IMR-90 (cell line): ENCODE data around the gene KRTAP1-5. TPM values are rescaled to one million over a fixed set of nuclear protein-coding genes. Genes with fewer than 3 reads are reported as not detected.
"Not testable (repeated sequence)": the region's sequence is repeated elsewhere in the genome, so short reads cannot be mapped to it uniquely, and the experiment has no call there.

ENCODE experiments used
- ATAC-seq: fragments of 200-7000 bp; cut with Tn5 transposase; 2 replicates; pipeline ENCODE4 v1.9.1; 2020; ENCODE audit warnings: low read depth, mild to moderate bottlenecking, moderate library complexity
- BruUV-seq: library from RNA; stranded (reverse); fragments of 400-500 nt; replicated peaks from 2 replicates; lab custom pipeline; 2021; lab: Mats Ljungman, UMichigan
- CTCF ChIA-PET: fragments of 300-600 bp; formaldehyde crosslinking; extraction: SDS; loops from one replicate; lab custom pipeline; 2021; ENCODE audit warnings: antibody characterized with exemption; lab: Yijun Ruan, JAX
- POLR2A ChIA-PET: fragments of 300-600 bp; sonication (Branson Sonifier 250); formaldehyde crosslinking; loops from one replicate; lab custom pipeline; 2022; ENCODE audit warnings: antibody characterized with exemption; ENCODE audit not compliant: unreplicated experiment; lab: Charles Lee
- DNase-seq: peaks from one replicate; pipeline ENCODE4 v3.0.0; 2013
- H2AFZ ChIP-seq: replicated peaks from 2 replicates; pipeline ENCODE3; 2013; ENCODE audit warnings: low read length, mild to moderate bottlenecking; ENCODE audit not compliant: poor library complexity
- H2AK5ac ChIP-seq: 2 replicates; pipeline ENCODE4 v1.6.1; 2013; ENCODE audit warnings: low read depth, low read length, inconsistent platforms
- H2AK9ac ChIP-seq: replicated peaks from 2 replicates; pipeline ENCODE3; 2013; ENCODE audit warnings: mild to moderate bottlenecking, low read depth, low read length, moderate library complexity; ENCODE audit not compliant: poor library complexity
- H2BK120ac ChIP-seq: 2 replicates; pipeline ENCODE4 v1.6.1; 2013; ENCODE audit warnings: low read depth, low read length, inconsistent platforms
- H2BK15ac ChIP-seq: 3 replicates; pipeline ENCODE4 v1.6.1; 2013; ENCODE audit warnings: low read depth, low read length, inconsistent platforms
- H2BK20ac ChIP-seq: 2 replicates; pipeline ENCODE4 v1.6.1; 2013; ENCODE audit warnings: low read depth, mild to moderate bottlenecking, inconsistent platforms, low read length, moderate library complexity
- H2BK5ac ChIP-seq: 2 replicates; pipeline ENCODE4 v1.6.1; 2013; ENCODE audit warnings: mild to moderate bottlenecking, low read depth, low read length, inconsistent platforms; ENCODE audit not compliant: poor library complexity, severe bottlenecking
- H3K14ac ChIP-seq: replicated peaks from 2 replicates; pipeline ENCODE4 v1.6.1; 2013; ENCODE audit warnings: low read depth, low read length, inconsistent platforms
- H3K18ac ChIP-seq: 2 replicates; pipeline ENCODE4 v1.6.1; 2013; ENCODE audit warnings: low read depth, low read length, control low read depth
- H3K23ac ChIP-seq: 2 replicates; pipeline ENCODE4 v1.6.1; 2013; ENCODE audit warnings: low read depth, low read length, inconsistent platforms
- H3K27ac ChIP-seq: 2 replicates; pipeline ENCODE4 v1.5.1; 2013; ENCODE audit warnings: mild to moderate bottlenecking, control low read depth, low read length; ENCODE audit not compliant: insufficient read depth
- H3K27me3 ChIP-seq: 2 replicates; pipeline ENCODE4 v1.6.1; 2013; ENCODE audit warnings: low read length; ENCODE audit not compliant: control insufficient read depth, insufficient read depth
- H3K36me3 ChIP-seq: 2 replicates; pipeline ENCODE4 v1.6.1; 2013; ENCODE audit warnings: low read length, mixed read lengths; ENCODE audit not compliant: control insufficient read depth, insufficient read depth
- H3K4ac ChIP-seq: 2 replicates; pipeline ENCODE4 v1.6.1; 2013; ENCODE audit warnings: low read depth, low read length, inconsistent platforms
- H3K4me1 ChIP-seq: 2 replicates; pipeline ENCODE4 v1.6.1; 2013; ENCODE audit warnings: low read length, mixed read lengths; ENCODE audit not compliant: control insufficient read depth, insufficient read depth
- H3K4me2 ChIP-seq: 2 replicates; pipeline ENCODE4 v1.6.1; 2013; ENCODE audit warnings: low read depth, mild to moderate bottlenecking, control low read depth, low read length, moderate library complexity
- H3K4me3 ChIP-seq: 2 replicates; pipeline ENCODE4 v1.5.1; 2013; ENCODE audit warnings: low read depth, mild to moderate bottlenecking, control low read depth, low read length, moderate library complexity; ENCODE audit not compliant: insufficient read depth
- H3K56ac ChIP-seq: 2 replicates; pipeline ENCODE4 v1.6.1; 2013; ENCODE audit warnings: low read length, inconsistent platforms; ENCODE audit not compliant: insufficient read depth; ENCODE audit errors: extremely low read depth
- H3K79me1 ChIP-seq, 2 experiments: 2 replicates each; pipeline ENCODE4 v1.6.1; 2013; ENCODE audit warnings: low read length in 2 of 2, inconsistent platforms in 1 of 2, low read depth in 1 of 2
- H3K9ac ChIP-seq: 2 replicates; pipeline ENCODE4 v1.6.1; 2013; ENCODE audit warnings: low read depth, low read length, control low read depth
- H3K9me1 ChIP-seq: 2 replicates; pipeline ENCODE4 v1.6.1; 2013; ENCODE audit warnings: low read length, inconsistent platforms; ENCODE audit not compliant: insufficient read depth
- H3K9me3 ChIP-seq: 2 replicates; pipeline ENCODE4 v1.6.1; 2013; ENCODE audit warnings: low read length; ENCODE audit not compliant: control insufficient read depth, insufficient read depth
- H4K20me1 ChIP-seq: 2 replicates; pipeline ENCODE4 v1.6.1; 2013; ENCODE audit warnings: low read length, inconsistent platforms; ENCODE audit not compliant: insufficient read depth
- H4K5ac ChIP-seq: 2 replicates; pipeline ENCODE4 v1.6.1; 2013; ENCODE audit warnings: mild to moderate bottlenecking, low read depth, low read length, control low read depth
- H4K8ac ChIP-seq, 2 experiments: 2 replicates each; pipeline ENCODE4 v1.6.1; 2013; ENCODE audit warnings: low read depth in 2 of 2, low read length in 2 of 2, control low read depth in 1 of 2, inconsistent platforms in 1 of 2
- H4K91ac ChIP-seq: 2 replicates; pipeline ENCODE4 v1.6.1; 2013; ENCODE audit warnings: low read depth, low read length, inconsistent platforms; ENCODE audit not compliant: insufficient read depth
- WGBS, 2 experiments: methylation state at CpG; one replicate each; pipeline versions ENCODE4 v1.1.5 to v1.1.7; 2013; ENCODE audit warnings: missing lambda C conversion rate in 2 of 2; ENCODE audit not compliant: insufficient read length in 1 of 2; ENCODE audit errors: extremely low coverage in 2 of 2; 5-methylcytosine and 5-hydroxymethylcytosine counted together
- dilution Hi-C: fragments of 300-500 bp; cut with HindIII; formaldehyde crosslinking; loops from one replicate; pipeline ENCODE4 v1.14.3; 2018; ENCODE audit warnings: low sequenced_read_pairs; ENCODE audit not compliant: unreplicated experiment
- in situ Hi-C: fragments of 300-500 bp; cut with MboI; formaldehyde crosslinking; loops from 3 replicates; pipeline ENCODE4 v1.14.3; 2019; ENCODE audit warnings: low sequenced_read_pairs, inconsistent platforms, mixed read lengths
- intact Hi-C: fragments of 100-400 bp; cut with micrococcal nuclease; formaldehyde crosslinking; loops from 2 replicates; pipeline ENCODE4 v1.10.0; 2022
- polyA plus RNA-seq, 3 experiments: library from polyadenylated mRNA; depleted of rRNA; stranded (reverse); fragments of >200 nt; gene quantifications; 2 replicates each; pipeline ENCODE4 v1.2.3, GENCODE V29; 2012; ENCODE audit warnings: low replicate concordance in 1 of 3
- total RNA-seq: library from RNA; depleted of rRNA; stranded (reverse); fragments of >200 nt; gene quantifications from 2 replicates; pipeline ENCODE4 v1.2.3, GENCODE V29; 2012
- TF ChIP-seq, protein P1 (sequence below): conservative IDR thresholded peaks from 2 replicates; pipeline ENCODE4 v1.5.1; 2012; ENCODE audit warnings: mild to moderate bottlenecking, low read depth, low read length, improper control_type of control experiment

The KRTAP1-5 gene
- total and polyA plus RNA-seq, 2 of the 4 experiments (the other 2 are of a cell fraction) = 27.0 to 34.8 TPM

DNA sequence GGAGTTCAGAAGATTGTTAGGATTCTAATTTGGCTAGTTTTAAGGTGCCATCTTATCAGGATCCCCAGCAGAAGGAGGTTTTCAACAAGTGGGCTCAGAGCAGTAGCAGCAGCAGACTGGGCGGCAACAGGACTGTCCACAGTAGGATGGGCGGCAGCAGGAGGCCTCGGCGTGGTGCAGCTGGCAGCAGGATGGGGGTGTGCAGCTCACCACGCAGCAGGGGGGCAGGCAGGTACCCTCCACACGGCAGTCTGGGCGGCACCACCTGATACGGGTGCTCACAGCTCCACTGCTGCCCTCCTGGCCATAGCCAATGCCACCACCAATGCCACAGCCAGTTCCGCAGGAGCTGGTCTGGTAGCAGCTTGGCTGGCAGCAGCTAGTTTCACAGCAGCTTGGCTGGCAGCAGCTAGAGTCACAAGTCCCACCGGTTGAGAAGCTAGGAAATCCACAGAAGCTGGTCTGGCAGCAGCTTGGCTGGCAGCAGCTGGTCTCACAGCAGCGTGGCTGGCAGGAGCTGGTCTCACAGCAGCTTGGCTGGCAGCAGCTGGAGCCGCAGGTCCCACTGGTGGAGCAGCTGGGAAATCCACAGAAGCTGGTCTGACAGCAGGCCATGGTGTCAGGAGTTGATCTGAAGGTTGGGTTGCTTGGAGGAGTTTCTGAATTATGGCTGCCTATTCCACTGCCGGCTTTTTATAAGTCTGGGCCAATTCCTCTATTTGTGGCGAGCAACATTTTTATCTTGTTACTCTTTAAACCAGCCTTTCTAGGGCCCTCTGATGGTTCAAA is 14.0 kb upstream of the KRTAP1-5 start, which contains the start of gene KRTAP1-1:
Gene KRTAP1-1 (minus strand): TSS at position 668 of the 789 bp plus-strand sequence. CDS start 53 bp downstream, at position 615.
- POLR2A ChIA-PET, dilution Hi-C loops: not testable (repeated sequence)

More for the DNA sequence above, 14.0 kb upstream of the KRTAP1-5 start, which contains the start of gene KRTAP1-1:
- BruUV-seq, H2BK15ac ChIP-seq, H3K27me3 ChIP-seq, H3K9ac ChIP-seq, H3K36me3 ChIP-seq, H3K79me1 ChIP-seq, H3K14ac ChIP-seq, H3K56ac ChIP-seq, intact Hi-C loops, H3K27ac ChIP-seq, H2BK20ac ChIP-seq, H3K23ac ChIP-seq, ATAC-seq, H3K9me1 ChIP-seq, H3K4me2 ChIP-seq, in situ Hi-C loops, H4K20me1 ChIP-seq, H3K4me3 ChIP-seq, H2AK9ac ChIP-seq, H3K4me1 ChIP-seq, H3K9me3 ChIP-seq, CTCF ChIA-PET: not testable (repeated sequence)
- Histone ChIP-seq H4K91ac (0 out of 2 replicates have a peak within 1 kb of the TSS, but pooled peaks have one; percentile 12), H2AK5ac (peak within 1 kb of the TSS; percentile 39; the same call in 1 of the 2 replicates), H2AFZ (peak within 1 kb of the TSS; percentile 60), H3K4ac (peak within 1 kb of the TSS; percentile 55), H4K8ac (peak within 1 kb of the TSS in 1 of 2 experiments; percentile 70; a peak in 2 of 4 replicates), H2BK120ac (peak within 1 kb of the TSS; percentile 33; the same call in 1 of the 2 replicates), H2BK5ac (peak within 1 kb of the TSS; percentile 11), H3K18ac (peak within 1 kb of the TSS; percentile 12; the same call in 1 of the 2 replicates), H4K5ac (peak within 1 kb of the TSS; percentile 38; the same call in 1 of the 2 replicates)
- TF ChIP-seq, protein P1, sequence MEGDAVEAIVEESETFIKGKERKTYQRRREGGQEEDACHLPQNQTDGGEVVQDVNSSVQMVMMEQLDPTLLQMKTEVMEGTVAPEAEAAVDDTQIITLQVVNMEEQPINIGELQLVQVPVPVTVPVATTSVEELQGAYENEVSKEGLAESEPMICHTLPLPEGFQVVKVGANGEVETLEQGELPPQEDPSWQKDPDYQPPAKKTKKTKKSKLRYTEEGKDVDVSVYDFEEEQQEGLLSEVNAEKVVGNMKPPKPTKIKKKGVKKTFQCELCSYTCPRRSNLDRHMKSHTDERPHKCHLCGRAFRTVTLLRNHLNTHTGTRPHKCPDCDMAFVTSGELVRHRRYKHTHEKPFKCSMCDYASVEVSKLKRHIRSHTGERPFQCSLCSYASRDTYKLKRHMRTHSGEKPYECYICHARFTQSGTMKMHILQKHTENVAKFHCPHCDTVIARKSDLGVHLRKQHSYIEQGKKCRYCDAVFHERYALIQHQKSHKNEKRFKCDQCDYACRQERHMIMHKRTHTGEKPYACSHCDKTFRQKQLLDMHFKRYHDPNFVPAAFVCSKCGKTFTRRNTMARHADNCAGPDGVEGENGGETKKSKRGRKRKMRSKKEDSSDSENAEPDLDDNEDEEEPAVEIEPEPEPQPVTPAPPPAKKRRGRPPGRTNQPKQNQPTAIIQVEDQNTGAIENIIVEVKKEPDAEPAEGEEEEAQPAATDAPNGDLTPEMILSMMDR = 0 out of 2 replicates have a peak, but pooled peaks have one; percentile 16
- 89% methylated on average over 2 of the region's 14 CpGs; no CpG with 5 or more reads in 1 of the 2 experiments for WGBS, 2 experiments
- DNase-seq = peak; percentile 28
